PC-9 (cell line): Measurements from ENCODE around the gene FAM120A. TPM values are rescaled to one million over a fixed set of nuclear protein-coding genes. Genes with fewer than 3 reads are reported as not detected.

ENCODE experiments used
- BruUV-seq: library from RNA; stranded (reverse); fragments of 400-500 nt; replicated peaks from 2 replicates; lab custom pipeline; 2021; lab: Mats Ljungman, UMichigan
- CTCF ChIA-PET: fragments of 300-600 bp; sonication (Branson Sonifier 250); formaldehyde crosslinking; loops from one replicate; lab custom pipeline; 2022; ENCODE audit warnings: antibody characterized with exemption; lab: Charles Lee
- POLR2A ChIA-PET: fragments of 300-600 bp; sonication (Branson Sonifier 250); formaldehyde crosslinking; loops from one replicate; lab custom pipeline; 2022; ENCODE audit warnings: antibody characterized with exemption; ENCODE audit not compliant: unreplicated experiment; lab: Charles Lee
- DNase-seq, 2 experiments: peaks; one replicate each; pipeline versions ENCODE4 v3.0.0 to v3.0.0-alpha.2; 2015 to 2022; ENCODE audit warnings: mixed read lengths in 1 of 2
- H2AFZ ChIP-seq: fragments of 200-600 bp; sonication (generic); 2 replicates; pipeline ENCODE4 v1.8.1; 2017; ENCODE audit warnings: antibody characterized with exemption
- H3F3A ChIP-seq: fragments of 200-600 bp; sonication (generic); 2 replicates; pipeline ENCODE4 v1.8.1; 2017; ENCODE audit warnings: antibody characterized with exemption, mild to moderate bottlenecking, low read depth; ENCODE audit not compliant: insufficient read depth
- H3K27ac ChIP-seq: fragments of 200-600 bp; sonication (generic); 2 replicates; pipeline ENCODE4 v1.6.1; 2016; ENCODE audit warnings: mixed run types
- H3K27me3 ChIP-seq: fragments of 200-600 bp; sonication (generic); 2 replicates; pipeline ENCODE4 v1.6.1; 2016; ENCODE audit warnings: low read depth, mixed run types; ENCODE audit not compliant: insufficient read depth
- H3K36me3 ChIP-seq: fragments of 200-600 bp; sonication (generic); 2 replicates; pipeline ENCODE4 v1.6.1; 2016; ENCODE audit warnings: low read depth, mixed run types
- H3K4me1 ChIP-seq: fragments of 200-600 bp; sonication (generic); replicated peaks from 2 replicates; pipeline ENCODE4 v1.6.1; 2016; ENCODE audit warnings: mixed run types; ENCODE audit not compliant: insufficient read depth
- H3K4me2 ChIP-seq: fragments of 200-600 bp; sonication (generic); 2 replicates; pipeline ENCODE4 v1.6.1; 2017; ENCODE audit warnings: mixed run types
- H3K4me3 ChIP-seq: fragments of 200-600 bp; sonication (generic); 2 replicates; pipeline ENCODE4 v1.6.1; 2016; ENCODE audit warnings: mixed run types
- H3K79me2 ChIP-seq: fragments of 200-600 bp; sonication (generic); 2 replicates; pipeline ENCODE4 v1.6.1; 2017; ENCODE audit warnings: low read depth, mixed run types
- H3K9me2 ChIP-seq: fragments of 200-600 bp; sonication (generic); 2 replicates; pipeline ENCODE4 v1.8.1; 2017; ENCODE audit warnings: mild to moderate bottlenecking; ENCODE audit not compliant: insufficient read depth
- H3K9me3 ChIP-seq: fragments of 200-600 bp; sonication (generic); 2 replicates; pipeline ENCODE4 v1.8.1; 2016; ENCODE audit warnings: low read depth; ENCODE audit not compliant: insufficient read depth
- H4K20me1 ChIP-seq: fragments of 200-600 bp; sonication (generic); 2 replicates; pipeline ENCODE4 v1.8.1; 2017; ENCODE audit not compliant: insufficient read depth
- CTCF ChIP-seq: fragments of 200-600 bp; sonication (generic); conservative IDR thresholded peaks from 2 replicates; pipeline ENCODE4 v1.6.1; 2017; ENCODE audit warnings: mixed run types, antibody characterized with exemption, mild to moderate bottlenecking, moderate library complexity
- EZH2 ChIP-seq: fragments of 200-600 bp; sonication (generic); IDR thresholded peaks from 2 replicates; pipeline ENCODE4 v1.8.0; 2017; ENCODE audit warnings: antibody characterized with exemption, low read depth
- intact Hi-C: fragments of 100-400 bp; cut with micrococcal nuclease; formaldehyde crosslinking; loops from one replicate; pipeline ENCODE4 v1.10.0; 2022; ENCODE audit not compliant: unreplicated experiment
- microRNA-seq: library from miRNA; unstranded; fragments of <30 nt; microRNA quantifications from one replicate; pipeline ENCODE4 v1.2.0, GENCODE V29; 2021; ENCODE audit warnings: borderline number of aligned reads, borderline replicate concordance
- total RNA-seq: library from RNA; stranded (reverse); gene quantifications from 2 replicates; pipeline ENCODE4 v1.2.3, GENCODE V29; 2021

Gene FAM120A
- total RNA-seq, 1 experiment from 2014 or later: 171 TPM

- no TSS peak for BruUV-seq
- H3K4me2 ChIP-seq: no peak overlapping the region
- no peaks in the 10 kb centered on the region for H3F3A ChIP-seq
- peaks cover 14% of the 10 kb centered on the region; the same call in 1 of the 2 replicates for H3K79me2 ChIP-seq
- no peak for DNase-seq
- H2AFZ ChIP-seq: no peak overlapping the region
- intact Hi-C loops: no loop called here
- ChIA-PET CTCF (no interaction called here), POLR2A (no interaction called here)
- H3K27me3 ChIP-seq: no peaks in the 10 kb centered on the region
- no peak overlapping the region for H3K4me3 ChIP-seq
- H4K20me1 ChIP-seq: no peaks in the 10 kb centered on the region
- H3K9me2 ChIP-seq: no peaks in the 10 kb centered on the region
- no peaks in the 10 kb centered on the region for H3K36me3 ChIP-seq
- peaks cover 5% of the 10 kb centered on the region; the same call in 1 of the 2 replicates for H3K9me3 ChIP-seq
- TF ChIP-seq CTCF (no peak), EZH2 (no peak)
- no peak overlapping the region for H3K27ac ChIP-seq
- H3K4me1 ChIP-seq: no peaks in the 10 kb centered on the region
Measured at GRCh38 chr9:93613174-93613573, 161.7 kb downstream of the FAM120A start.

GRCh38 chr9:93613791-93614190, 162.3 kb downstream of the FAM120A start:
- Histone ChIP-seq H3K79me2 (peaks cover 11% of the 10 kb centered on the region; the same call in 1 of the 2 replicates), H3K27me3 (no peaks in the 10 kb centered on the region), H3K4me1 (no peaks in the 10 kb centered on the region), H3K36me3 (no peaks in the 10 kb centered on the region), H3K27ac (no peak overlapping the region), H4K20me1 (no peaks in the 10 kb centered on the region), H3K4me3 (no peak overlapping the region), H2AFZ (no peak overlapping the region), H3F3A (no peaks in the 10 kb centered on the region), H3K9me2 (no peaks in the 10 kb centered on the region), H3K4me2 (no peak overlapping the region), H3K9me3 (peaks cover 5% of the 10 kb centered on the region; the same call in 1 of the 2 replicates)
- intact Hi-C loops: no loop called here
- TF ChIP-seq EZH2: no peak
- no peak for TF ChIP-seq CTCF
- ChIA-PET CTCF (no interaction called here), POLR2A (no interaction called here)
- DNase-seq: no peak
- no TSS peak for BruUV-seq

GRCh38 chr9:93614830-93615468, 163.5 kb downstream of the FAM120A start:
- DNase-seq: no peak
- no peaks in the 10 kb centered on the region for H3F3A ChIP-seq
- POLR2A ChIA-PET: no interaction called here
- CTCF ChIA-PET: no interaction called here
- H3K4me2 ChIP-seq: no peak overlapping the region
- no peak overlapping the region for H2AFZ ChIP-seq
- H3K27ac ChIP-seq: no peak overlapping the region
- no peaks in the 10 kb centered on the region for H3K27me3 ChIP-seq
- H3K79me2 ChIP-seq: no peaks in the 10 kb centered on the region
- no peaks in the 10 kb centered on the region for H3K9me3 ChIP-seq
- no peaks in the 10 kb centered on the region for H4K20me1 ChIP-seq
- H3K36me3 ChIP-seq: no peaks in the 10 kb centered on the region
- BruUV-seq: no TSS peak
- TF ChIP-seq EZH2: no peak
- no peak for TF ChIP-seq CTCF
- intact Hi-C loops: no loop called here
- no peaks in the 10 kb centered on the region for H3K9me2 ChIP-seq
- H3K4me1 ChIP-seq: no peaks in the 10 kb centered on the region
- no peak overlapping the region for H3K4me3 ChIP-seq

Small RNA genes within 50 kb of the gene (microRNA-seq; reads per million reads assigned to microRNA genes)
- not detected for gene MIR548AU

Other genes with a start within 250 kb of the FAM120A start
- 27.8 and 34.6 TPM in 2 replicates for gene FAM120AOS, start 1.9 kb downstream of the FAM120A start, total RNA-seq
- gene PHF2, start 124.9 kb downstream of the FAM120A start, total RNA-seq: 24.5 and 26.3 TPM in 2 replicates